ENCODE measurements around the gene ERC1. TPM values are rescaled to one million over a fixed set of nuclear protein-coding genes. Genes with fewer than 3 reads are reported as not detected.

ERC1 gene
- total RNA-seq, 1 experiment from 2014 or later: 55.1 TPM

- BruUV-seq (replicated peaks): no TSS peak
- intact Hi-C loops (cut with micrococcal nuclease): no loop called here
- Mint-ChIP-seq H3K27me3 (ENCODE audit: insufficient read depth, unreplicated experiment) (peaks cover 24% of the 10 kb centered on the region), H3K9me3 (ENCODE audit: unreplicated experiment) (no peaks in the 10 kb centered on the region), H3K4me3 (ENCODE audit: unreplicated experiment) (no peak overlapping the region), H3K4me1 (ENCODE audit: insufficient read depth, unreplicated experiment) (peaks cover 10% of the 10 kb centered on the region), H3K27ac (ENCODE audit: low read depth, unreplicated experiment) (no peak overlapping the region), H3K36me3 (ENCODE audit: insufficient read depth, unreplicated experiment) (no peaks in the 10 kb centered on the region)
- CTCF ChIA-PET: no interaction called here
- peak; percentile 54 for DNase-seq (ENCODE audit: unreplicated experiment)
- no peak for TF ChIP-seq CTCF (IDR thresholded peaks at IDR 0.05; ENCODE audit: unreplicated experiment)
- POLR2A ChIA-PET: interaction anchor here (0.6 to 2.3 kb wide), 2 partner anchors 14 to 853 kb away, joined by 3 to 10 read pairs; no protein-coding TSS in a partner anchor
Measured at GRCh38 chr12:1527789-1528188, 536.8 kb downstream of the ERC1 start.

DNA sequence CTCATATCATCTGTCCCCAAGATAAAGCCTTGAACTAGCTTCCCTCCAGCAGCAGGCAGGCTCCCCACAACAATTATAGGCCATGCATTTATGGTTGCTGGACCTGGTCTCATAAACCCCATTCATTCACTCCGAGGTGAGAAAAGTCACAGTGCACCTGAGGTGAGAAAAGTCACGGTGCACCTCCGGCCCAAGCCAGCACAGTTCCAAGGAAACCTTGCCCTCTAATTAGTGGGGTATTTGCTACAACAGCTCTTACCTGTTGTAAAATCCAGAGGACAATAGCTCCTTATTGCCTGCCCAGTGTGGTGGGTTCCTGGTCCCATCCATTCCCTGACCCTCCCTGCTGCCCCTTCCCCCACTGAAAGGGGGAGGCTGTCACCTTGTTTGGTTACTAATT, 537.8 kb downstream of the ERC1 start:
- ChIA-PET CTCF (no interaction called here), POLR2A (interaction anchor here (2.3 kb wide), 1 partner anchor 12 kb away, joined by 10 read pairs; no protein-coding TSS in a partner anchor)
- Mint-ChIP-seq H3K36me3 (ENCODE audit: insufficient read depth, unreplicated experiment) (no peaks in the 10 kb centered on the region), H3K9me3 (ENCODE audit: unreplicated experiment) (no peaks in the 10 kb centered on the region), H3K4me1 (ENCODE audit: insufficient read depth, unreplicated experiment) (peaks cover 10% of the 10 kb centered on the region), H3K4me3 (ENCODE audit: unreplicated experiment) (no peak overlapping the region), H3K27me3 (ENCODE audit: insufficient read depth, unreplicated experiment) (peaks cover 29% of the 10 kb centered on the region), H3K27ac (ENCODE audit: low read depth, unreplicated experiment) (no peak overlapping the region)
- intact Hi-C loops (cut with micrococcal nuclease): no loop called here
- BruUV-seq (replicated peaks): no TSS peak
- no peak for TF ChIP-seq CTCF (IDR thresholded peaks at IDR 0.05; ENCODE audit: unreplicated experiment)
- no peak for DNase-seq (ENCODE audit: unreplicated experiment)

DNA sequence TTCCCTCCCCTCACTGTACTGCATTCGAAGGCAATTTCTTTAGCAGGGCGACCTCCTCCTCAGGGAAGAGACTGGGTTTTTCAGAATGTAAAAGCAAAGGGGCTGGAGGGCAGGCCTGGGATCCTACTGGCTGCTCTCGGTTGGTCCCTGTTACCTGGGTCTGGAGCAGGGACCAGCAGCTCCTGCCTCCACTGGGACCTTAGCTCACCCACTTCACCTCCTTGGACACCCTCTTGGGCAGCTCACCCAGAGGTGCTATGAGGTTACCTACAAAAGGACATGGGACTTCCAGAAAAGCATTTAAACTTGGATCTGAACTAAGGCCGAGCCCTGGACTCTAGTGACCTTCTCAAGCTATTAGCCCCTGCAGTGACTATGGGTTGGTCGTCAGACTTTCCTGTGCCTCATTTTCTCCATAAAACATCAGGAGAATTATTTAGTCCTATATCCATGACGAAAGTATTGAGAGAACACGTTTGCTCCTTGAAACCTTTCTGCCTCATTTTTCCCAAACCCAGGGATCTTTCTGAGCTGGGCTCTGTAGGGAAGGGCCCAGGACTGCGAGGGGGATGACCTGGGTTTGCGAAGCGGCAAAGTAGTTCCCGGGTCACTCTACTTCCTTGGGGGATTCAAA, 538.3 kb downstream of the ERC1 start:
- DNase-seq (ENCODE audit: unreplicated experiment): no peak
- intact Hi-C loops (cut with micrococcal nuclease): no loop called here
- peak overlapping the region; percentile 64 for H3K4me3 Mint-ChIP-seq (ENCODE audit: unreplicated experiment)
- H3K27me3 Mint-ChIP-seq (ENCODE audit: insufficient read depth, unreplicated experiment): peaks cover 28% of the 10 kb centered on the region
- H3K9me3 Mint-ChIP-seq (ENCODE audit: unreplicated experiment): no peaks in the 10 kb centered on the region
- POLR2A ChIA-PET: interaction anchor here (2.3 kb wide), 1 partner anchor 12 kb away, joined by 10 read pairs; no protein-coding TSS in a partner anchor
- H3K27ac Mint-ChIP-seq (ENCODE audit: low read depth, unreplicated experiment): no peak overlapping the region
- TF ChIP-seq CTCF (IDR thresholded peaks at IDR 0.05; ENCODE audit: unreplicated experiment): no peak
- H3K4me1 Mint-ChIP-seq (ENCODE audit: insufficient read depth, unreplicated experiment): peaks cover 10% of the 10 kb centered on the region
- CTCF ChIA-PET: interaction anchor here (0.9 kb wide), 1 partner anchor 14 kb away, joined by 4 read pairs; no protein-coding TSS in a partner anchor
- H3K36me3 Mint-ChIP-seq (ENCODE audit: insufficient read depth, unreplicated experiment): no peaks in the 10 kb centered on the region
- BruUV-seq (replicated peaks): no TSS peak

GRCh38 chr12:1529862-1530591, 539.0 kb downstream of the ERC1 start:
- intact Hi-C loops (cut with micrococcal nuclease): no loop called here
- BruUV-seq (replicated peaks): no TSS peak
- ChIA-PET CTCF (interaction anchor here (0.9 kb wide), 1 partner anchor 13 kb away, joined by 4 read pairs; no protein-coding TSS in a partner anchor), POLR2A (no interaction called here)
- no peak for DNase-seq (ENCODE audit: unreplicated experiment)
- Mint-ChIP-seq H3K4me1 (ENCODE audit: insufficient read depth, unreplicated experiment) (peaks cover 10% of the 10 kb centered on the region), H3K4me3 (ENCODE audit: unreplicated experiment) (peak overlapping the region; percentile 64), H3K36me3 (ENCODE audit: insufficient read depth, unreplicated experiment) (no peaks in the 10 kb centered on the region), H3K9me3 (ENCODE audit: unreplicated experiment) (no peaks in the 10 kb centered on the region), H3K27me3 (ENCODE audit: insufficient read depth, unreplicated experiment) (peaks cover 28% of the 10 kb centered on the region), H3K27ac (ENCODE audit: low read depth, unreplicated experiment) (no peak overlapping the region)
- no peak for TF ChIP-seq CTCF (IDR thresholded peaks at IDR 0.05; ENCODE audit: unreplicated experiment)
